T-helper 9 cell (primary cell): Measurements from ENCODE around the gene NBEAL2.
"Not testable (repeated sequence)": the region's sequence is repeated elsewhere in the genome, so short reads cannot be mapped to it uniquely, and the experiment has no call there.

Experiments
- DNase-seq: peaks from one replicate; pipeline ENCODE4 v3.0.0-alpha.2; 2020

Gene NBEAL2

GRCh38 chr3:47016086-47016933 lies 36.8 kb downstream of the NBEAL2 start:
- no peak for DNase-seq

GRCh38 chr3:47016934-47017435 lies 37.5 kb downstream of the NBEAL2 start:
- no peak for DNase-seq

DNA sequence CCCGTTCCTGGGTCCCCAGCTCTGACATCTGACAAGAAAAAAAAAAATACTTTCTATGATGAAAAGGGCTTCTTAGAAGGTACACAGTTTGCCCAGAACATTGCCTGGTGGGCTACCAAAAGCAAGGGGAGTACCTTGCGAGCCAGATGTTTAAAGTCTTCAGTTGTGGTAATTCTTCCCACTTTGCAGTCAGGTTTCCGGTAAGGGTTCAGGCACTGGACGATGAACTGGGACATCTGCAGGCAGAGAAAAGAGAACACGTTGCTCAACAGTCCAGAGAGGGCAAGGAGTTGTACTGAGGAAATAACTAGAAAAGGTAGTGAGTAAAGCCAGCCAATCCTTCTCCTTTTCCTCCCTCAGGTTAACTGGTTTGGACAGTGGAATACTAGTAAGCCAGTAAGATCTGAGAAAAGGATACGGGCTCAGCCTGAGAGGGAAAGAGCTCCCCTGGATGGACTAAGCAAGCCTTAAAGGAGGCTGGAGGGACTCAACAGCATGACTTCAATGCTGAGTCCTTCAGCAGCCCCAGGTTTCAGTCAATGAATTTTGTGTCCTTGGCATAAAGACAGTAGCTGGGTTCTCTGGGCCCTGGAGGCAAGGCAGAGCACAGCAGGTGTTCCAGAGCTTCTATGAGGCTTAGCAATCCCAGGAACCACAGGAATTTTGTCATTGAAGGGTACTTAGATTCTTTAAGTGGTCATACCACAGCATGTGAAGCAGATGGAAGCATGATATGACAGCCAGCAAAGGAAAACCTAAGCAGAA lies 38.2 kb downstream of the NBEAL2 start:
- DNase-seq: no peak

- DNase-seq: no peak
These were observed 38.8 kb downstream of the NBEAL2 start for GRCh38 chr3:47018269-47018611.

DNA sequence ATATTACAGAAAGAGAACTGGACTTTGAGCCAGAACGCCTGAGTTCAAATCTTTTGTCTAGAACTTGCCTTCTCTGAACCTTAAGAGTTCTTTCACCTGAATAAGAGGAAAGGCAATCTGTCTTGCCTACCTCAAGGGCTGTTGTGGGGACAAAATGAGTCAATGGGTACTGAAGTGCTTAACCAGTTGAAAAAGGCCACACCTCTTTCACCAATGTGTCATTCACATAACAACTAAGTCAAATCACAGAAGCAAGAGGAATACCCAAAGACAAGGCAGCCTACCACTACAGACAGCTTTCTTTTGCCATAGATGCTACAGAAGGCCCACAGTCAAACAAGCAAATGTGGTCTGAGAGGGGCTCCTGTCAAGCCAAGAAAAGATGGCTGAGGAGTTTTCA lies 39.7 kb downstream of the NBEAL2 start:
- DNase-seq: no peak

GRCh38 chr3:47020311-47020710 lies 40.8 kb downstream of the NBEAL2 start:
- DNase-seq: no peak

- DNase-seq: no peak
These were observed 43.2 kb downstream of the NBEAL2 start for GRCh38 chr3:47022641-47023071.

GRCh38 chr3:47024932-47025331 lies 45.5 kb downstream of the NBEAL2 start:
- no peak for DNase-seq

GRCh38 chr3:47026432-47026831 lies 47.0 kb downstream of the NBEAL2 start:
- not testable (repeated sequence) for DNase-seq

- DNase-seq: no peak
These were observed 48.7 kb downstream of the NBEAL2 start for GRCh38 chr3:47028146-47028545.

- no peak for DNase-seq
These were observed 49.2 kb downstream of the NBEAL2 start for GRCh38 chr3:47028667-47029066.

GRCh38 chr3:47031041-47031440 lies 51.6 kb downstream of the NBEAL2 start:
- DNase-seq: not testable (repeated sequence)

DNA sequence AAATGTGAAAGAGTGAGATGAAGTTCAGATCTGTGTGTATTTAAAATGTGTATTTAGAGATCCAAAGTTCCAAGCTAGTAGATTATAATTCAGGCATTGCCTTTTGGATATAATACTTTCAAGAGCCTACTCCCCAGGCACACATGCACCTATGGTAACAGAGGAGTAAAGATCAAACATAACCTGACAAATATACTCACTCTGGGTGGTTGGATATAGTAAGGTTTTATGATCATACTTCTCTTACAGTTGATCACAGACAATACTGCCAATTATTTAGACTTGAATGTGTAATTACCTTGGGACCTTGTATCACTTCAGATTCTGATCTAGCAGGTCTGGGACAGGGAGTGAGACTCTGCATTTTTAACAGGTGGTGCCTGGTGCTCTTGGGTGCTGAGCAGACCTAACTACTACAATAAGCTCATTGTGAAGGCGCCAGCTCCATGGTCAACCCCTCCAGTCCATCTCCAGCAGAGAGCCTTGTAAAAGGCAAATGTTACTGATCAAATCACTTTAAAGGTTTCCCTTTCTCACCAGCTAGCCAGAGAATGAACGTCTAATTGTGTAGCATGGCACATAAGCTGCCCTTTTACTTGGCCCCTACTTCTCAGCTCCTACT lies 55.5 kb downstream of the NBEAL2 start:
- no peak for DNase-seq

- DNase-seq: no peak
These were observed 56.2 kb downstream of the NBEAL2 start for GRCh38 chr3:47035645-47036044.

- no peak for DNase-seq
These were observed 56.7 kb downstream of the NBEAL2 start for GRCh38 chr3:47036145-47036544.

DNA sequence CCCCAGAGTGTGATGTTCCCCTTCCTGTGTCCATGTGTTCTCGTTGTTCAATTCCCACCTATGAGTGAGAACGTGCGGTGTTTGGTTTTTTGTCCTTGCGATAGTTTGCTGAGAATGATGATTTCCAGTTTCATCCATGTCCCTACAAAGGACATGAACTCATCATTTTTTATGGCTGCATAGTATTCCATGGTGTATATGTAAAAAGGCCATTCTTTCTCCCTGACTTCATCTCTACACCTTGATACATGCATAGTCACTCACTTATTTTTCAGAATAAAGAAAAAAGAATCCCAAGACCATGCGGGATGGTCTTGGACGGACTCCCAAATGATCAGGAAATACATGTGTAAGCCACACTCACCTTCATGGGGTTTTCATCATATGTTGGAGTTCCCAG lies 57.8 kb downstream of the NBEAL2 start:
- not testable (repeated sequence) for DNase-seq

DNA sequence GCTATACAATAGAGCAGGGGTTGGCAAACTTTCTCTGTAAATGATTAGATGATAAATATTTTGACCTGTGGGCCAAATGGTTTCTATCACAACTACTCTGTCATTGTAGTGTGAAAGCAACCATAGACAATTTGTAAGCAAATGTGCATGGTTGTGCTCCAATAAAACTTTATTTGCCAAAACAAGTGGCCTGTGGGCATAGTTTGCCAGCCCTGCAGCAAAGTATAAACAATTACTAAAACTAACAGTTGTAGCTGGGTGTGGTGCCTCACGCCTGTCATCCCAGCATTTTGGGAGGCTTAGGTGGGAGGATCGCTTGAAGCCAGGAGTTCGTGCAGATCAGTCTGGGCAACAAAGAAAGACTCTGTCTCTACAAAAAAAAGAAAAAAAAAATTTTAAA lies 61.6 kb downstream of the NBEAL2 start:
- no peak for DNase-seq

- no peak for DNase-seq
These were observed 62.8 kb downstream of the NBEAL2 start for GRCh38 chr3:47042231-47042791.

- DNase-seq: no peak
These were observed 67.6 kb downstream of the NBEAL2 start for GRCh38 chr3:47047069-47047468.

- DNase-seq: no peak
These were observed 68.2 kb downstream of the NBEAL2 start for GRCh38 chr3:47047673-47048072.

DNA sequence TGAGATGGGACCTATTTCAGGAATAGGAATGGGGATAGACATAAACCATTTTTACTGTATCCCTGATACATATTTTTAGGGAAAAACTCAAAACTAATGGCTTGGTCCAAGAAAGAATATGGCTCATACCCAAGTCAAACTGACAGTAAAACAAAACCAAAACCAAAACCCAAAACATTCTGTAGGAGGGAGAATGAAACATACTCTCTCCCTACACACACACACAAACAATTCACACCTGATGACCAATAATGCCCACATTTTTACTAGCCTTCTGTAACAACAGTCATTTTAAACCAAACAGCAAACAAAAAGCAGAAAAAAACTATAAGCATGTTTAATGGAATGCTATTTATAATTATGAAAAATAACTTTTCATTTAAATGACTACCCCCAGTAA lies 74.9 kb downstream of the NBEAL2 start:
- no peak for DNase-seq

DNA sequence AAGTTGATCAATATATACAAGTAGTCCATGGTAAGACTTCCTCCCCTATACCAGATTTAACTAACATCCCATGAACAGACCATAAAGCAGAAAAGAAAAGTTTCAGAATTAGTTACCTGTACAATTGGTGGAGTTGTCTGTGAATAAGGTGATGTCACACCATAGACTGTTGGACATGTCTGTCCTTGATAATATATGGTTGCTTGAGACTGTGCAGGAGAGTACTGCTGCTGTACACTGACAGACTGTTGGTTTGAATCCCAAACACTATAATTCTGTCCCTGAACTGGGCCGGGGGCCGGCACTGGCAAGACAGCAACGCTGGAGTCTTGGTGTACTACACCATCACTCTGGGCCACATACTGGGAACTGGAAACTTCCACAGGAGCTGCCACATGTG lies 77.2 kb downstream of the NBEAL2 start:
- no peak for DNase-seq

DNA sequence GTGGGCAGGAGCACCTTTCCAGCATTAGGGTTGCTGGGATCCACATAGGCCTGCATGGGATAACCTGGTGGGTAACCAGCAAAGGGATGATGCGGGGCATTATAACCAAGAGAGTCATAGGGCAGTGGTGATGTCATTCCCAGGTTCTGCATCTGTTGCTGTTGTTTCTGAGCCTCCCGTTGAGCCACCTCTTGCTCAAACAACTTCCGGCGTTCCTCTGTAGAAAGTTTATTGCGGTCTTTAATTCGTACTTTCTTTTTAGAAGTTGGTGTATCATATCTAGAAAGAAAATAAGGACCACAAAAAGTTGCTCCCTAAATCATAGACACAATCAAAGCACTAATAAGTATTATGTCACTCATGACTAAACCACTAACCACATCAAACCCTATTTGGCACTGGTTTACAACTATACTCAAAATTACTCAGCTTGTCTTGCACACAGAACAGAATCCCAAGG lies 77.8 kb downstream of the NBEAL2 start:
- peak; percentile 36 for DNase-seq
